HG02870 (cell line): ENCODE results near the gene PIGB.
A peak's percentile ranks its signal among the peaks of the same experiment; 100 is the strongest.
"Not testable (repeated sequence)": the region's sequence is repeated elsewhere in the genome, so short reads cannot be mapped to it uniquely, and the experiment has no call there.

Experiments
- ATAC-seq: cut with Tn5 transposase; IDR thresholded peaks from one replicate; pipeline ENCODE4 v1.9.1; 2021; ENCODE audit warnings: mild to moderate bottlenecking, moderate library complexity; ENCODE audit not compliant: unreplicated experiment

Gene PIGB

DNA sequence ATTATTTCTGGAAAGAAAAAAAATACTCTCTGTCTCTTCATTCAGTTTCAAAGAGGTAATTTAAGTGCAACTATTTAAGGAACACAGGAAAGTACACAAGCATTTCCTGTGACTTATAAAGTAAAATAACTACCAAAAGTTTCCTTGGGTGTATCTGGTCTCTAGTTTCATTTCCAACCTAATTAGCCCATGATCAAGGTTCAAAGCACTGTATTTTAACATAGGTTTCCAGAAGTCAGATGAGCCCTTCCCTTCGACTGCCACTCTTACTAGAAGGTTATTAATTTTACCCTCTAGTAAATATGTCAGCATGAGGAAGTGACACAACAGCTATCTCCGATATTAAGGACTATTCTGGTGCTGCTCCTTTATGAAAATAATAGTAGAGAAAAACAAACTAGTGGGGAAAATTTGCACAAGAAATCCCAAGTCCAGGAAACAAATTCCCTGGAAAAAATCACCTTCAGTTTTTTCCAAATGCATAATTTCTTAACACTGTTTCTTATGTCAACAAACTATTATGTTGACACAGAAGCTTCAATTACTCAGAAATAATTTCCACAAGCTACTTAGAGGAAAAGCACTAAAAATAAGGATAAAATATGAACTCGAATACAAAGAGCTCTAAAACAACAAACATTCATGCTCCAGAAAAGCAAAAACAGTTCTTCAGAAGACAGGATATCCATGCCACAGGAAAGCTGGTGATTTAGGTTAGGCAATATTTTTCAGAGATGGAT, 53.8 kb downstream of the PIGB start:
- ATAC-seq: peak; percentile 54

DNA sequence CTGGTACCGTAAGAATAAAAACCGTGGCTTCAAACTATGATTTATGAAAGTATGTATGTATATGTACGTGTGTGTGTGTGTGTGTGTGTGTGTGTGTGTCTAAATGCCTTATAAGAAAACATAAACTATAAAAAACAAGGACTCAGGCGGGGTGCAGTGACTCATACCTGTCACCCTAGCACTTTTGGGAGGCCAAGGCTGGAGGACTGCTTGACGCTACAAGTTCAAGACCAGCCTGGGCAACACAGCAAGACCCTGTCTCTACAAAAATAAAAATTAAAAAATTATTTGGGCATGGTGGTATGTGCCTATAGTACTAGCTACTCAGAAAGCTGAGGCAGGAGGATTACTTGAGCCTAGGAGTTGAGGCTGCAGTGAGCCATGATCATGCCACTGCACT, 60.1 kb downstream of the PIGB start:
- ATAC-seq: no peak

DNA sequence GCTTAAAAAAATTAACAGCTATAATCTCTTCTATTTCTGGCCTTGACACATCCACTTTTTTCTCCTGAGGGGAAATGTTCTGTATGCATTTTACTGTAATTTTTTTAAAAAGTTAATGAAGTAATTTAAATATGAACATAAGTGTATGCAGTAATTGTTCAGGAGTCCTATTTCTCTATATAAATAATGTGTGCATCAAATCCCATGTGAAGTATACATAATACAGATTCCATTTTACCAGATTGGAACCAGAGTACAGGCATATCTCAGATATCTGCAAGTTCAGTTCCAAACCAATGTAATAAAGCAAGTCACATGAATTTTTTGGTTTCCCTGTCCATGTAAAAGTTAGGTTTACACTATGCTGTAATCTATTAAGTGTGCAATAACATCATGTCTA, 62.6 kb downstream of the PIGB start:
- ATAC-seq: no peak

DNA sequence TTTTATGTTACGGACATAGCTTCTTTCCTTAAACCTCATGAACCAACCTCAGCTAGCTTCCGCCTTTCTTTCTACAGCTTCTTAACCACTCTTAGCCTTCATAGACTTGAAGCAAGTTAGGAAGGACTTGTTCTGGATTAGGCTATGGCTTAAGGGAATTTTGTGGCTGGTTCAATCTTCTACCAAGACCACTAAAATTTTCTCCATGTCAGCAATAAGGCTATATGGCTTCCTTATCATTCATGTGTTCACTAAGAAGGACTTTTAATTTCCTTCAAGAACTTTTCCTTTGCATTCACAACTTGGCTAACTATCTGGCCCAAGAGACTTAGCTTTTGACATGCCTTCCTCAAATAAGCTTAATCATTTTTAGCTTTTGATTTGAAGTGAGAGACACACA, 64.7 kb downstream of the PIGB start:
- no peak for ATAC-seq

DNA sequence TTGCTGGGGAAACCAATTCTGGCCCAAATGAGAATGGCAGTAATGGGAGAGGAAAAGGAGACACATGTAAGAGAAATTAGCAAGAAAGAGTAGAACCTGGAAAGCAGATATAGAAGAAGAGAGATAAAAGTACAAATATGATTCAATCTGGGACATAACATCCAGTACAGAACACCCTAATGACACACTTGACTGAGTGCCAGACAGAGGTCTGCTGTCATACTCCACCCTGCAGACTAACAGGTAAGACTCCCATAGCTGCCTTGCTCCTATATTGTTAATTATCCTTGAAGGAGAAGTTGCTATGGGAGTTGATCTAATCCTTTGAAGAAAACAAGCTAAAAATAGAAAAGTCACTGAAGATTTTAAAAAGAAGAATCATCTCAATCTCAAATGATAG, 68.0 kb downstream of the PIGB start:
- ATAC-seq: no peak

DNA sequence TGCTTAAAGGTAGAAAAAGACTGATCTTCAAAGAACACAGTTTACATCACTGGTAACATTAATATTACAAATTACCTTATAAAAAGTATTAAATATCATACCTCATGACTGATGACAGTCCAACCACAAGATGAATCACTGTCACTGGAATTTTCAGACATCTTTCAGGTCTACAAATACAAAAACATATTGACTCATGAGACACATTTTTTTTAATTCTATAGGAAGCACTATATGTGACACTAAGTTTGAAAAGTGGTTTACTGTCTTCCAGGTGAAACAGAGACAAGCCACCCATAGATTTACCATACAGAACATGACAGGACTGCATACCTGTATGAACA, 70.2 kb downstream of the PIGB start:
- ATAC-seq: no peak

DNA sequence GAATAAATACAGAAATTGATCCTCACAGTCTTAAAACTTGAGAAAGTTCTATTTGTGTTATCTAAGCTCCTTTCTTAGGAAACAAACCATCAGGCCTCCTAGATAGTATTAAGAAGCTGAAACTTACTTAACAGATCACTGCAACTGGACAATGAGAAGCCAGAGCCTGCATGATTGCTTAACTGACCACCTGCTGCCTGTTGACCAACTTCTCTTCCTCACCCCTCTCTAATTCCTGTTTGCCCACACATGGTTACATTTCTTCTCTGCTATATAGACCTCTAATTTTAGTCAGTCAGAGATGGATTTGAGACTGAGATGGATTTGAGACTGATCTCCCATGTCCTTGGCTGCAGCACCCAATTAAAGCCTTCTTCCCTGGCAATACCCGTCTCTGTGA, 75.7 kb downstream of the PIGB start:
- ATAC-seq: no peak

DNA sequence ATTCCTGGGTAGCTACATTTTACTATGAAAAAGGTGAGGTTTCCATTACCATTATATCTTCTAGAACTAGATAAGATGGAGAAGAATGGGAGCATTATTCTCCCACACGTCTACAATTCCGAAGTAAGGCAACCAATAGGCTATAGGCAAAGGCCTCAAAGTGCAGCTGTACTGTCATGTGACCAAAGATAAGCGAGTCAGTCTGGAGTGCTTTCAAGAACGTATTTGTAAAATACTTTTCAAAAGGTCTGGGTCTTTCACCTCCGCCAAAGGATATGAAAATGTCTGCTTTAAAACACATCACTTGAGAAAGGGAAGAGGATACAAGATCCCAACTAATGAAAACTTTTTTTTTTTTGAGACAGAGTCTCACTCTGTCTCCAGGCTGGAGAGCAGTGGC, 79.2 kb downstream of the PIGB start:
- no peak for ATAC-seq

DNA sequence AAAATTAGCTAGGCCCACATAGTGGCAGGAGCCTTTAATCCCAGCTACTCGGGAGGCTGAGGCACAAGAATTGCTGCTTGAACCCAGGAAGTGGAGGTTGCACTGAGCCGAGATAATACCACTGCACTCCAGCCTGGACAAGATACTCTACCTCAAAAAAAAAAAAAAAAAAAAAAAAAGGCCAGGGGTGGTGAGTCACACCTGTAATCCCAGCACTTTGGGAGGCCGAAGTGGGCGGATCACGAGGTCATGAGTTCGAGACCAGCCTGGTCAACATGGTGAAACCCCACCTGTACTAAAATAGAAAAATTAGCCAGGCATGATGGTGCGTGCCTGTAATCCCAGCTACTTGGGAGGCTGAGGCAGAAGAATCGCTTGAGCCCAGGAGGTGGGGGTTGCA, 81.0 kb downstream of the PIGB start:
- ATAC-seq: not testable (repeated sequence)

DNA sequence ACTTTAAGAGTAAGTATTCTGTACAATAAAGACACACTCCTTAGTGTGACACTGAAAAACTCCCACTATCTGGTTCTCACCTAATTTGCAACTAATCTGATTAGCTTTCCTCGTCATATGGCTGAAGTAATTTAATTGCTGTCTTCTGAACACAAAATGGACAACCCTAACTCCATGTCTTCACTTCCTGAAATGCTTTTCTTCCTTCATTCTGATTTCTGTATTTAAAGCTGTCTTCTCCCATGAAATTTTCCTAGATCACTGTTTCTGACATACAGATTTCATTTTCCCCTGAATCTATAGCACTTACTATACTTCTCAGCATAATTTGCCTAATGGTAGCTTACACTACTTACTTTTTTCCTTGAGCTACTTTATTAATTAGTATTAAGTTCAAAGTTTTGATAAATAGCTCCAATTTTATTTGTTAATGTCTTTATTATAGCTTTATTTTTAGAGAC, 82.8 kb downstream of the PIGB start:
- ATAC-seq: no peak

DNA sequence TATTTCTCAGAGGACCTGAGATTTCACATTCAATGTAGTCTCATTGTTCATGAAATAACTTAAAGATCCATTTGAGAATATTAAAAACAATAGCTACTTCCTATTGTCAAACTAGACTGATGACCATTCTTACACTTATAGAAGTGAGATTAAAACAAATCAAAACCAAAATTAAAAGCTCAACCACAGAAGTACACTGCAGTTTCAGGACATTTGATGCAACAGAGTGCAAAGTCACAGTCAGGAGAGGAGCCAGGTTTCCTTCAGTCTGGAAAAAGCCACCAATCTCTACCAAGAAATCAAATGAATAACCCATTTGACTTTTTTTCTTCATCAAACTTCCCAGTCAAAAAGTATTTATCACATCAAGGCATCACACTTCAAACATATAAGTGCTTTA, 83.7 kb downstream of the PIGB start:
- ATAC-seq: no peak

DNA sequence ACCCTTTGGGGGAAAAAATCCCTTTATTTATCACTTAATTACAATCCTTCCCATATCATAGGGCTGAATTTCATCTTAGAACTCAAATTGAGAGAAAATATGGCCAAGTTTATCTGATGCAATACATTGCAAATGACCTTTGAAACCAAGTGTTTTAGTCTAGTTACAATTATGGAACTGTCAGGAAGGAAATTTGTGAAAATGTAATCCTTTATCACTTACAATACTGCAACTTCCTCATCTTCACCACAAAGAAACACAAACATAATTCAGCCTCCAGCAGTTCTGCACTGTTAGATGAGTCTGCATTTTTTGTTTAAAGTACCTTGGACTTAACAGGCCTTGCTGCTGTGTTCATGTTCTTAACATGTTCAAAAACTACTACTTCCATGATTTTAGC, 84.5 kb downstream of the PIGB start:
- no peak for ATAC-seq
